Neural crest cell (in vitro differentiated cells): ENCODE data around the gene CACTIN. TPM values are rescaled to one million over a fixed set of nuclear protein-coding genes. Genes with fewer than 3 reads are reported as not detected.

Experiments used
- DNase-seq: peaks from one replicate; pipeline ENCODE4 v3.0.0; 2021; ENCODE audit warnings: low read depth, mixed read lengths, low spot score
- H3K27ac Mint-ChIP-seq: one replicate; pipeline ENCODE4 v1.8.0; 2021; ENCODE audit warnings: mild to moderate bottlenecking, mixed read lengths; ENCODE audit not compliant: unreplicated experiment
- H3K27me3 Mint-ChIP-seq: 2 replicates; pipeline ENCODE4 v1.8.0; 2021; ENCODE audit warnings: low read depth, mild to moderate bottlenecking, mixed read lengths
- H3K36me3 Mint-ChIP-seq: 2 replicates; pipeline ENCODE4 v1.8.0; 2021; ENCODE audit warnings: low read depth, mild to moderate bottlenecking, mixed read lengths
- H3K4me1 Mint-ChIP-seq: 2 replicates; pipeline ENCODE4 v1.8.0; 2021; ENCODE audit warnings: mixed read lengths
- H3K4me3 Mint-ChIP-seq: one replicate; pipeline ENCODE4 v1.8.0; 2021; ENCODE audit warnings: mild to moderate bottlenecking, mixed read lengths
- H3K9me3 Mint-ChIP-seq: 2 replicates; pipeline ENCODE4 v1.8.0; 2021; ENCODE audit warnings: mixed read lengths
- total RNA-seq: library from RNA; stranded (reverse); gene quantifications from 2 replicates; pipeline ENCODE4 v1.2.1, GENCODE V29; 2021
- TF ChIP-seq, protein P1 (sequence below): fragments of 200-600 bp; sonication (generic); conservative IDR thresholded peaks from 2 replicates; pipeline ENCODE4 v1.5.0; 2021; ENCODE audit warnings: antibody characterized with exemption, mild to moderate bottlenecking

Gene CACTIN
- total RNA-seq, 1 donor from 2014 or later, result 33.5 TPM

DNA sequence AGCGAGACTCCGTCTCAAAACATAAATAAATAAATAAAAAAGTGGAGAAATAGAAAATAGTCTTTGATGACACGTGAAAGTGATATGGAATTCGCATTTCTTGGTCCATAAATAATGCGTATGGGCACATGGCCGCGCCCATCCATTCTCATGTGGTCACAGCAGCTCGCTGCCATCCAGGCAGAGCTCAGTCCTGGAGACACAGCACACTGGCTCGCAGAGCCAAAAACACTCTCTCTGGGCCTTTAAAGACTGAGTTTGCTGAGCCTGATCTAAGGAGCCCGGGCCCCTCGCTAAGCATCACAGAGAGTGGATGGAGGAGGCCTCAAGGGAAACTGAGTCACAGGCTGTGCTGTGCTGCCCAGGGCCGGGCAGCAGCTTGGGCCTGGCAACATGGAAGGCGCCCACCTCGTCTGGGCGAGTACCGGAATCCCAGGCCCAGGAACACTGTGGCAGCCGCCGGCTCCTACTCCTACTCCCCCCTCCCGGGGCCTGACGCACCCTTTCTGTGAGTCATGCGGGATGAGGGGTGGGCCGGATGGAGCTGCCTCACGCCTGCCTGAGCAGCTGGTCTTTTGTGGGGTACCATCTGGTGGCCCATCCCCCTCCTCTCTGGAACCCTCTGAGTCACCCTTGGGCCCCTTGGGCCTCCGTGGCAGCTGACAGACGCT, 28.9 kb upstream of the CACTIN start:
- H3K9me3 Mint-ChIP-seq, result no peaks in the 10 kb centered on the region
- no peak for DNase-seq
- H3K27me3 Mint-ChIP-seq, result no peaks in the 10 kb centered on the region
- no peaks in the 10 kb centered on the region for H3K36me3 Mint-ChIP-seq
- H3K4me1 Mint-ChIP-seq, result no peaks in the 10 kb centered on the region
- no peak overlapping the region for H3K27ac Mint-ChIP-seq
- H3K4me3 Mint-ChIP-seq, result no peak overlapping the region
- TF ChIP-seq, protein P1, sequence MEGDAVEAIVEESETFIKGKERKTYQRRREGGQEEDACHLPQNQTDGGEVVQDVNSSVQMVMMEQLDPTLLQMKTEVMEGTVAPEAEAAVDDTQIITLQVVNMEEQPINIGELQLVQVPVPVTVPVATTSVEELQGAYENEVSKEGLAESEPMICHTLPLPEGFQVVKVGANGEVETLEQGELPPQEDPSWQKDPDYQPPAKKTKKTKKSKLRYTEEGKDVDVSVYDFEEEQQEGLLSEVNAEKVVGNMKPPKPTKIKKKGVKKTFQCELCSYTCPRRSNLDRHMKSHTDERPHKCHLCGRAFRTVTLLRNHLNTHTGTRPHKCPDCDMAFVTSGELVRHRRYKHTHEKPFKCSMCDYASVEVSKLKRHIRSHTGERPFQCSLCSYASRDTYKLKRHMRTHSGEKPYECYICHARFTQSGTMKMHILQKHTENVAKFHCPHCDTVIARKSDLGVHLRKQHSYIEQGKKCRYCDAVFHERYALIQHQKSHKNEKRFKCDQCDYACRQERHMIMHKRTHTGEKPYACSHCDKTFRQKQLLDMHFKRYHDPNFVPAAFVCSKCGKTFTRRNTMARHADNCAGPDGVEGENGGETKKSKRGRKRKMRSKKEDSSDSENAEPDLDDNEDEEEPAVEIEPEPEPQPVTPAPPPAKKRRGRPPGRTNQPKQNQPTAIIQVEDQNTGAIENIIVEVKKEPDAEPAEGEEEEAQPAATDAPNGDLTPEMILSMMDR, result no peak

DNA sequence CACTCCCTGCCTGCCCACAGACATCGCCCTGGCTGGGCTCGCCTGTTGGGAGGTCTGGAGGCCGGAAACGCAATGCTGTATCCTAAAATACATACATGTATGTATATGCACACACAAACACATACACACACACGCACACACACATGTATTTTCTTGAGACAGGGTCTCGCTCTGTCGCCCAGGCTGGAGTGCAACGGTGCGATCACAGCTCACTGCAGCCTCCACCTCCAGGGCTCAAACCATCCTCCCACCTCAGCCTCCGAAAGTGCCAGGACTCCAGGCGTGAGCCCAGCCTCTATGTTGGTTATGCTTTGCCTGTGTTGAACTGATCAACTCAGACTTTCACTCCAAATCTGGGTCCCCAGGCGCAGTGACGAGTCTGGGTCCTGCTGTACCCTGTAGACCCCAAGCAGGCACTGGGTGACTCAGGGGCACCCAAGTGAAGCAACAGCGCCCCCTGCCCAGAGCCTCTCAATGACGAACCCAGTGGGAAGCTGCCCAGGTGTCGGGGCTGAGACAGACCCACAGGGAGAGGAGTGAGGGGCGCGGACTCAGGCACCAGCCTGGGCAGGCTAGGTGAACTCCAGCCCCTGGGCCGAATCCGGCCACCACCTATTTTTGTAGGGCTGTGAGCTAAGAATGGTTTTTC, 27.4 kb upstream of the CACTIN start:
- no peak for DNase-seq
- Mint-ChIP-seq H3K36me3 (no peaks in the 10 kb centered on the region), H3K4me1 (no peaks in the 10 kb centered on the region), H3K9me3 (no peaks in the 10 kb centered on the region), H3K27ac (no peak overlapping the region), H3K4me3 (no peak overlapping the region), H3K27me3 (no peaks in the 10 kb centered on the region)
- TF ChIP-seq, protein P1, result peak; percentile 13

DNA sequence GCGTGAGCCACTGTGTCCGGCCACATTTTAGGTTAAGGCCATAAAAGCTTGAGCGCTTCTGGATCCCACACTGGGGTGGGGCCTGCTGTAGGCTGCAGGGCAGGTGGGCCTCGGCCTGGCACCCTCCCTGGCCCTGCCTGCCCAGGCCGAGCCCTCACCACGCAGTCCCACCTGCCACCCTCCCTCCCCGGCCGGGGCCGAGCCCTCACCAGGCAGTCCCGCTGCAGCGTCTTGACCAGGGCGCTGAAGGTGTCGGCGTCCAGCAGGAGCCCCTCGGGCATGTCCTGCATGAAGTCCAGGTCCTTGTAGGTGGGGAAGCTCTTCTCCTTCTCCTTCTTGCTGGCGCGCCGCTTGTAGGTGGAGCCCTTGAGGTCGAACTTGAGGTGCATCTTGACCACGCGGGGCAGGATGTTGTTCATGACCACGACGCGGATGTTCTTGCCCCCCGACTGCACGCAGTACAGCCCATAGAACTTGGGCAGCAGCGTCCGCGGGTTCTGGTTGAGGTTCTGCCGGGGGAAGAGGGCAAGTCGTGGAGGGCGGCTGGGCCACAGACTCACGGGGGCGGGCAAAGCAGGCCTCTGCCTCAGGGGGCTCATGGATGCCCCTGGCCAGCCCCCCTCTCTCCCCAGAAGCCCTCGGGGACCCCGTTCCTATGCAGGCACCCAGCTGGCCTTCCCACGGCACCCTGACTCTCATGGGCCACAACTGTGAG, 26.6 kb upstream of the CACTIN start:
- TF ChIP-seq, protein P1, result no peak
- Mint-ChIP-seq H3K36me3 (no peaks in the 10 kb centered on the region), H3K27ac (no peak overlapping the region), H3K4me3 (no peak overlapping the region), H3K9me3 (no peaks in the 10 kb centered on the region), H3K27me3 (no peaks in the 10 kb centered on the region), H3K4me1 (no peaks in the 10 kb centered on the region)
- DNase-seq, result no peak

DNA sequence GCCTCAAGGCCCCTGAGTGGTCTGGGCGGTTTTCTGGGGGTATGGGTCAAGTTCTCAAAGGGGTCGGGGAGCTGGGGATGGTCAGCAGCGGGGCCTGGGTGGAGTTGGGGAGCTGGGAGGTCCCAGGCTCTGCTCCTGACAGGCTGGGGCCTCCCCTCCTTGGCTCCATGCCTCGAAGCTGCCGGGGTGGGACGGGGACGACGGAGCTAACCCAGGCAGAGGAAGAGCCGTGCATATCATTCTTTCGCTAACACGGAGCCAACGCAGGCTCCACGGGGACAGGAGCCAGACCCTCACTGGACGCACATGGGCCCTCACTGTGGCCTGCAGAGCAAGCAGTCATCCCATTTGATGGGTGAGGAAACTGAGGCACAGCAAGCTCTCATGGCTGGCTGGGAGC, 25.8 kb upstream of the CACTIN start:
- no peak for DNase-seq
- Mint-ChIP-seq H3K27ac (no peak overlapping the region), H3K27me3 (no peaks in the 10 kb centered on the region), H3K4me1 (no peaks in the 10 kb centered on the region), H3K36me3 (no peaks in the 10 kb centered on the region), H3K9me3 (no peaks in the 10 kb centered on the region), H3K4me3 (no peak overlapping the region)
- TF ChIP-seq, protein P1, result no peak

DNA sequence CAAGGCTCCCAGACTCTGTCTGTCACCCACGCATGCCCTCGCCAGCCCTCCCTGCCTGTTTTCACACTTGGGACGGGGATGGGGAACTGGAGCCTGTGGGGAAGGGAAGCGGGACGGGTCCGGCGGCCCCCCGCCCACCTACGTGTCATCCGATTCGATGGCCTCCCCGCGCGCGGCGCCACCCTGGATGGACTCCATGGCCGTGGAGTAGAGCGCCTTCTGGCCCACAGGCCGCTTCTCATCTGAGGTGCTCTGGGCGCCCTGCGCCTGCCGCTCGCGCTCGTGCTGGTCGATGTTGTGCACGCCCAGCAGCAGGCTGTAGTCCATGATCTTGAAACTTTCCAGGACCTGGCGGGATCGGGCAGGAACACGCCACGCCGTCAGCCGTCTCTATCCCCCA, 25.1 kb upstream of the CACTIN start:
- H3K4me3 Mint-ChIP-seq, result no peak overlapping the region
- H3K9me3 Mint-ChIP-seq, result no peaks in the 10 kb centered on the region
- no peak overlapping the region for H3K27ac Mint-ChIP-seq
- no peaks in the 10 kb centered on the region for H3K4me1 Mint-ChIP-seq
- TF ChIP-seq, protein P1, result no peak
- DNase-seq, result no peak
- no peaks in the 10 kb centered on the region for H3K27me3 Mint-ChIP-seq
- H3K36me3 Mint-ChIP-seq, result no peaks in the 10 kb centered on the region
